ENCODE data around the gene YJU2.

GRCh38 chr19:4201798-4202197, 45.1 kb upstream of the YJU2 start:
- TF ChIP-seq CTCF (IDR thresholded peaks at IDR 0.05): no peak
- no peak for TF ChIP-seq POLR2A (IDR thresholded peaks at IDR 0.05)
- no peak for TF ChIP-seq POLR2AphosphoS5 (IDR thresholded peaks at IDR 0.05)

All from transverse colon (tissue), 4 donors.